HEK293 (cell line): ENCODE measurements around the gene ZFYVE28.

Source experiments
- CTCF ChIA-PET: fragments of 350-600 bp; formaldehyde crosslinking; extraction: SDS; loops from one replicate; lab custom pipeline; 2021; ENCODE audit warnings: antibody characterized with exemption; lab: Yijun Ruan, JAX
- POLR2A ChIA-PET: fragments of 300-600 bp; formaldehyde crosslinking; extraction: SDS; loops from one replicate; lab custom pipeline; 2020; ENCODE audit warnings: antibody characterized with exemption, inconsistent platforms; lab: Yijun Ruan, JAX
- H3K27ac ChIP-seq: fragments of 200-500 bp; sonication (Bioruptor generic); 2 replicates; pipeline ENCODE4 v1.5.1; 2014; ENCODE audit warnings: low read depth, low read length, control low read depth, inconsistent platforms; ENCODE audit errors: extremely low read depth
- H3K36me3 ChIP-seq, 2 experiments: fragments of 200-500 bp in 1 of 2; sonication (Bioruptor generic) in 1 of 2; 1 replicate in 1 of 2; 2 replicates in 1 of 2; pipeline ENCODE4 v1.5.1; 2014 to 2017; ENCODE audit warnings: inconsistent platforms in 2 of 2, low read length in 2 of 2; ENCODE audit not compliant: control insufficient read depth in 2 of 2, insufficient read depth in 1 of 2
- H3K4me1 ChIP-seq: fragments of 200-500 bp; sonication (Bioruptor generic); 2 replicates; pipeline ENCODE4 v1.5.1; 2014; ENCODE audit warnings: mild to moderate bottlenecking, low read length, inconsistent platforms; ENCODE audit not compliant: control insufficient read depth, insufficient read depth
- H3K4me3 ChIP-seq: 2 replicates; pipeline ENCODE4 v1.5.1; 2011; ENCODE audit warnings: low read depth, mild to moderate bottlenecking, control low read depth, low read length, moderate library complexity
- H3K9me3 ChIP-seq: fragments of 200-500 bp; sonication (Bioruptor generic); 2 replicates; pipeline ENCODE4 v1.5.1; 2014; ENCODE audit warnings: low read depth, low read length, inconsistent platforms; ENCODE audit not compliant: control insufficient read depth, insufficient read depth
- KLF17 ChIP-seq: fragments of 450-650 bp; formaldehyde crosslinking; IDR thresholded peaks from 2 replicates; pipeline ENCODE4 v1.5.1; 2016; ENCODE audit warnings: missing biosample characterization, missing genetic modification characterization
- SP3 ChIP-seq: fragments of 450-650 bp; formaldehyde crosslinking; IDR thresholded peaks from 2 replicates; pipeline ENCODE4 v1.5.1; 2016; ENCODE audit warnings: missing biosample characterization, missing genetic modification characterization
- ZBTB8A ChIP-seq: fragments of 450-650 bp; formaldehyde crosslinking; IDR thresholded peaks from 2 replicates; pipeline ENCODE4 v1.5.1; 2016; ENCODE audit warnings: missing biosample characterization, missing genetic modification characterization
- ZIC2 ChIP-seq: fragments of 450-650 bp; formaldehyde crosslinking; IDR thresholded peaks from 2 replicates; pipeline ENCODE4 v1.5.1; 2016; ENCODE audit warnings: missing biosample characterization, missing genetic modification characterization
- ZNF202 ChIP-seq: fragments of 450-650 bp; formaldehyde crosslinking; IDR thresholded peaks from 2 replicates; pipeline ENCODE4 v1.5.1; 2016; ENCODE audit warnings: missing biosample characterization, missing genetic modification characterization, borderline replicate concordance
- ZNF350 ChIP-seq: fragments of 450-650 bp; formaldehyde crosslinking; IDR thresholded peaks from 2 replicates; pipeline ENCODE4 v1.5.0; 2017; ENCODE audit warnings: missing biosample characterization, mild to moderate bottlenecking, missing genetic modification characterization
- ZNF473 ChIP-seq: fragments of 450-650 bp; formaldehyde crosslinking; IDR thresholded peaks from 2 replicates; pipeline ENCODE4 v1.5.1; 2017; ENCODE audit warnings: missing biosample characterization, missing genetic modification characterization
- ZNF529 ChIP-seq: fragments of 450-650 bp; formaldehyde crosslinking; IDR thresholded peaks from 2 replicates; pipeline ENCODE4 v1.5.1; 2017; ENCODE audit warnings: missing genetic modification characterization, missing biosample characterization; ENCODE audit not compliant: insufficient replicate concordance
- ZNF777 ChIP-seq: fragments of 450-650 bp; formaldehyde crosslinking; IDR thresholded peaks from 2 replicates; pipeline ENCODE4 v1.5.1; 2017; ENCODE audit warnings: missing biosample characterization, missing genetic modification characterization, borderline replicate concordance
- ZSCAN23 ChIP-seq: fragments of 450-650 bp; formaldehyde crosslinking; IDR thresholded peaks from 2 replicates; pipeline ENCODE4 v1.5.1; 2016; ENCODE audit warnings: missing biosample characterization, missing genetic modification characterization
- ZSCAN4 ChIP-seq: fragments of 450-650 bp; formaldehyde crosslinking; IDR thresholded peaks from 2 replicates; pipeline ENCODE4 v1.5.1; 2017; ENCODE audit warnings: missing biosample characterization, missing genetic modification characterization

The ZFYVE28 gene

GRCh38 chr4:2361366-2362265 is 56.8 kb downstream of the ZFYVE28 start:
- H3K4me3 ChIP-seq = no peak overlapping the region
- H3K9me3 ChIP-seq = no peaks in the 10 kb centered on the region
- TF ChIP-seq ZBTB8A (tag by site-specific recombination) (peak; percentile 66; the same call in 1 of the 2 replicates), ZNF202 (tag by site-specific recombination) (no peak)
- POLR2A ChIA-PET = interaction anchor here (1.7 kb wide), 1 partner anchor 100 kb away, joined by 3 read pairs; the partner anchor contains the start of gene MXD4
- H3K27ac ChIP-seq = no peak overlapping the region
- CTCF ChIA-PET = interaction anchor here (0.6 kb wide), 1 partner anchor 53 kb away, joined by 3 read pairs; no protein-coding TSS in a partner anchor
- no peaks in the 10 kb centered on the region for H3K4me1 ChIP-seq
- no peaks in the 10 kb centered on the region for H3K36me3 ChIP-seq

DNA sequence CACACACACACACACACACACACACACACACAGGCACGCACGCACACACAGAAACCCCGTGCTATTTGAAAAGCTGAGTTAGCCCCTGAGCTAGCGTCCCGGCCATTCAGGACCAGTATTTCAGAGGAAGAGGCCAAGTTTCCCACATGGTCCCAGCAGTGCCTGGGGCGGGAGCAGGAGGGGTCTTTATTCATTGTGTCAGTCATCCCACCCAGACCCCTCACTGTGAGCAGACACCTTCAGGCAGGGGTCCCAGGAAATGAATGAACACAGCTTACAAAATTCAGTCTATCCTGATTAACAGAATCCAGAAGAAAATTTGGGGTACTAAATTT is 58.1 kb downstream of the ZFYVE28 start:
- ChIA-PET CTCF (interaction anchor here (0.5 to 0.7 kb wide), 2 partner anchors 24 to 81 kb away, joined by 3 read pairs; no protein-coding TSS in a partner anchor), POLR2A (interaction anchor here (1.7 kb wide), 1 partner anchor 98 kb away, joined by 3 read pairs; the partner anchor contains the start of gene MXD4)
- no peak overlapping the region for H3K27ac ChIP-seq
- H3K9me3 ChIP-seq = no peaks in the 10 kb centered on the region
- no peak overlapping the region for H3K4me3 ChIP-seq
- no peaks in the 10 kb centered on the region for H3K36me3 ChIP-seq
- TF ChIP-seq SP3 (no peak), ZSCAN4 (peak; percentile 85), ZNF473 (no peak)
- no peaks in the 10 kb centered on the region for H3K4me1 ChIP-seq

GRCh38 chr4:2359591-2360395 is 58.7 kb downstream of the ZFYVE28 start:
- ChIA-PET CTCF (no interaction called here), POLR2A (interaction anchor here (0.6 kb wide), 1 partner anchor 89 kb away, joined by 3 read pairs; no protein-coding TSS in a partner anchor)
- no peaks in the 10 kb centered on the region for H3K4me1 ChIP-seq
- no peaks in the 10 kb centered on the region for H3K36me3 ChIP-seq
- no peak overlapping the region for H3K27ac ChIP-seq
- H3K4me3 ChIP-seq = no peak overlapping the region
- H3K9me3 ChIP-seq = no peaks in the 10 kb centered on the region
- TF ChIP-seq ZNF350 (tag by site-specific recombination) (no peak), ZNF777 (tag by site-specific recombination) (no peak), KLF17 (tag by site-specific recombination) (no peak)
- TF ChIP-seq, all 188 proteins: peak for 0

DNA sequence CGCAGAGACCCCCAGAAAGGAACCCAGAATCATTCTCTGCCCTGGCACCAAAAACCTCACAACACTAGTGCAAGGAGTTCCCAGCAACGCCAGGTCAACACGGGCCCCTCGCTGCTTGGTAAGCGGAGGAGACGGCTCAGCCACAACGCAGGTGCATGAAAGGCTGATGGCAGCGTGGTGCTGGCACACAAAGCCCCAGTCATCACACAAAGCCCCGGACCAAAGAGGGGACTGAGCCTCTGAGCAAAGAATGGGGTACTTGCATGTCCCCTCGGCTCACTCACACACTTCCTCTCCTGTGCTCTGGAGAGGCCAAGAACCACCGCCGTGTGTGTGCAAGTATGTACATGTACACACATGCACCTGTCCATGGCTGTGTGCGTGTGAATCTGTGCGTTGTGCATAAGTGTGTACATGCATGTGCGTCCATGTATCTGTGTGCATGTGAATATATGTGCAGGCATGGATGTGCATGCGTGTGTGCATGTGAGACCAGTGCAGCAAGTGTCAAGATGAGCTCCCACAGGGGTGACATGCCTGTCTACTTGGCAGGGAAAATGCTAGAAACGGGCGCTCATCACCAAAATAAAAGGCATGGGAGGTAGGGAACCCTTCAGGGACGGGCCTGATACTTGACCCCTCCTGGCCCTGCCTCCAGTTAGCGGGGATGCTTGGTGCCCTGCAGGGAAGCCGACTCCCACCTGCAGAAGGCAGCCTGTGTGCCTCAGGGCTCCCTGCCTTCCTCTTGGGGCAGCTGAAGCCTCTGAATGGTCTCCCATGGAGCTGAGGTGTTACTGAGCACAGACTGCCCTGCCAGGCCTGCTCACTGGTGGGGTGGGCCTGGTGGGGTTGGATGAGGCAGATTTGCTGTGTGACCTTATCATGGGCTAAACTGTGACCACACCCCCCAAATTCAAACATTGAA is 60.4 kb downstream of the ZFYVE28 start:
- no peak overlapping the region for H3K27ac ChIP-seq
- H3K36me3 ChIP-seq = no peaks in the 10 kb centered on the region
- POLR2A ChIA-PET = no interaction called here
- CTCF ChIA-PET = interaction anchor here (0.5 kb wide), 1 partner anchor 77 kb away, joined by 3 read pairs; no protein-coding TSS in a partner anchor
- H3K4me1 ChIP-seq = no peaks in the 10 kb centered on the region
- no peaks in the 10 kb centered on the region for H3K9me3 ChIP-seq
- TF ChIP-seq ZNF529 (tag by site-specific recombination) (no peak), ZIC2 (peak; percentile 83), ZSCAN23 (no peak), ZBTB8A (tag by site-specific recombination) (no peak)
- H3K4me3 ChIP-seq = no peak overlapping the region
